K562 (cell line): ENCODE measurements around the gene ZNF831. TPM values are rescaled to one million over a fixed set of nuclear protein-coding genes. Genes with fewer than 3 reads are reported as not detected.

Source experiments
- ATAC-seq: fragments of 200-7000 bp; cut with Tn5 transposase; 3 replicates; pipeline ENCODE4 v1.9.1; 2020; ENCODE audit warnings: moderate library complexity
- BruUV-seq: library from RNA; stranded (reverse); fragments of 400-500 nt; replicated peaks from 2 replicates; lab custom pipeline; 2021; lab: Mats Ljungman, UMichigan
- CTCF ChIA-PET: fragments of 300-600 bp; formaldehyde crosslinking; extraction: SDS; loops from one replicate; lab custom pipeline; 2021; ENCODE audit warnings: low intra/inter-chr PET ratio; lab: Yijun Ruan, JAX
- POLR2A ChIA-PET: fragments of 300-600, 350-650 bp; sonication (Branson Sonifier 250); formaldehyde crosslinking; extraction: SDS; loops from one replicate; lab custom pipeline; 2021; ENCODE audit warnings: antibody characterized with exemption, inconsistent platforms; lab: Yijun Ruan, JAX
- DNase-seq, 4 experiments: peaks; one replicate each; pipeline versions ENCODE4 v3.0.0 to v3.0.0-alpha.2; 2011 to 2018; ENCODE audit warnings: low spot score in 3 of 4, mixed read lengths in 3 of 4; ENCODE audit errors: extremely low read depth in 1 of 4
- FAIRE-seq: peaks from 2 replicates; lab custom pipeline; 2011; peaks lifted over from hg19 to GRCh38; lab: Jason Lieb, UNC
- H2AFZ ChIP-seq: 2 replicates; pipeline ENCODE4 v1.6.0; 2011; ENCODE audit warnings: low read depth, low read length, control low read depth, inconsistent platforms
- H3K27ac ChIP-seq: fragments of 200-600 bp; 3 replicates; pipeline ENCODE4 v1.8.0; 2011; ENCODE audit warnings: low read depth, mild to moderate bottlenecking, control low read depth, inconsistent platforms, low read length, moderate library complexity, mixed read lengths; ENCODE audit errors: extremely low read depth
- H3K27me3 ChIP-seq, 2 experiments: fragments of 300-600 bp in 1 of 2; 2 replicates in 1 of 2; 3 replicates in 1 of 2; pipeline versions ENCODE4 v1.6.0 to v1.8.0; 2011; ENCODE audit warnings: inconsistent platforms in 2 of 2, low read length in 2 of 2, mild to moderate bottlenecking in 1 of 2, mixed read lengths in 1 of 2, moderate library complexity in 1 of 2; ENCODE audit not compliant: control insufficient read depth in 2 of 2, insufficient read depth in 2 of 2
- H3K36me3 ChIP-seq: fragments of 300-600 bp; 3 replicates; pipeline ENCODE4 v1.8.0; 2011; ENCODE audit warnings: mild to moderate bottlenecking, low read length, inconsistent platforms; ENCODE audit not compliant: control insufficient read depth, insufficient read depth
- H3K4me1 ChIP-seq, 2 experiments: fragments of 200-600 bp in 1 of 2; replicated peaks in 1 of 2; 2 replicates in 1 of 2; 3 replicates in 1 of 2; pipeline versions ENCODE4 v1.5.1 to v1.8.0; 2011; ENCODE audit warnings: inconsistent platforms in 2 of 2, low read length in 2 of 2, mild to moderate bottlenecking in 1 of 2, mixed read lengths in 1 of 2, moderate library complexity in 1 of 2; ENCODE audit not compliant: control insufficient read depth in 2 of 2, insufficient read depth in 2 of 2
- H3K4me2 ChIP-seq: 2 replicates; pipeline ENCODE4 v1.6.1; 2011; ENCODE audit warnings: low read length, control low read depth, inconsistent platforms, mixed read lengths; ENCODE audit not compliant: insufficient read depth
- H3K4me3 ChIP-seq: fragments of 200-600 bp; sonication (generic), shearing (Covaris generic); 2 replicates; pipeline ENCODE4 v1.5.1; 2016; ENCODE audit warnings: control low read depth, inconsistent platforms
- H3K79me2 ChIP-seq: fragments of 200-600 bp; 3 replicates; pipeline ENCODE4 v1.8.0; 2011; ENCODE audit warnings: low read length, inconsistent platforms; ENCODE audit not compliant: control insufficient read depth, insufficient read depth
- H3K9ac ChIP-seq, 2 experiments: 2 replicates each; pipeline versions ENCODE4 v1.6.0 to v1.6.1; 2011; ENCODE audit warnings: low read depth in 2 of 2, low read length in 2 of 2, control low read depth in 1 of 2, inconsistent platforms in 1 of 2, mild to moderate bottlenecking in 1 of 2, mixed read lengths in 1 of 2; ENCODE audit not compliant: insufficient read depth in 1 of 2
- H3K9me1 ChIP-seq: one replicate; pipeline ENCODE4 v1.6.0; 2011; ENCODE audit warnings: inconsistent platforms, mild to moderate bottlenecking, low read length, moderate library complexity; ENCODE audit not compliant: control insufficient read depth, insufficient read depth
- H3K9me3 ChIP-seq: replicated peaks from 2 replicates; pipeline ENCODE4 v1.5.1; 2011; ENCODE audit warnings: low read depth, low read length, inconsistent platforms; ENCODE audit not compliant: control insufficient read depth, insufficient read depth
- H4K20me1 ChIP-seq: replicated peaks from 2 replicates; pipeline ENCODE4 v1.6.1; 2011; ENCODE audit warnings: low read length, inconsistent platforms, mixed read lengths; ENCODE audit not compliant: control insufficient read depth, insufficient read depth
- ATF1 ChIP-seq, 2 experiments: fragments of 450-650 bp in 1 of 2; IDR thresholded peaks; 2 replicates each; pipeline ENCODE4 v1.6.1; 2016; ENCODE audit warnings: missing compliant biosample characterization in 1 of 2, missing genetic modification characterization in 1 of 2
- ERF ChIP-seq: fragments of 450-650 bp; formaldehyde crosslinking; IDR thresholded peaks from 2 replicates; pipeline ENCODE4 v1.4.0; 2020; ENCODE audit warnings: mild to moderate bottlenecking, mixed read lengths
- HDGF ChIP-seq: fragments of 450-650 bp; IDR thresholded peaks from 2 replicates; pipeline ENCODE4 v1.6.1; 2016
- NCOA4 ChIP-seq: fragments of 450-650 bp; IDR thresholded peaks from 2 replicates; pipeline ENCODE4 v1.6.1; 2018; ENCODE audit warnings: mild to moderate bottlenecking; ENCODE audit not compliant: partially characterized antibody
- NEUROD1 ChIP-seq: fragments of 150-350 bp; IDR thresholded peaks from 2 replicates; pipeline ENCODE4 v1.6.1; 2014; ENCODE audit warnings: borderline replicate concordance, low read length, low read depth; ENCODE audit not compliant: partially characterized antibody
- POLR2AphosphoS5 ChIP-seq: IDR thresholded peaks from 2 replicates; pipeline ENCODE4 v1.6.1; 2011; ENCODE audit warnings: mild to moderate bottlenecking, low read depth, low read length, moderate library complexity; ENCODE audit not compliant: control insufficient read depth, insufficient read depth
- RBFOX2 ChIP-seq: fragments of 200-400 bp; formaldehyde crosslinking; IDR thresholded peaks from 2 replicates; pipeline ENCODE4 v1.6.1; 2017; ENCODE audit warnings: low read depth, mild to moderate bottlenecking, low read length, moderate library complexity
- RNF2 ChIP-seq: sonication (generic); IDR thresholded peaks from 2 replicates; pipeline ENCODE4 v1.6.1; 2016
- SMAD2 ChIP-seq: fragments of 150-350 bp; IDR thresholded peaks from 2 replicates; pipeline ENCODE4 v1.6.1; 2014; ENCODE audit warnings: low read depth, mild to moderate bottlenecking, low read length
- SPI1 ChIP-seq: IDR thresholded peaks from 2 replicates; pipeline ENCODE4 v1.6.1; 2011; ENCODE audit warnings: low read depth, low read length, control low read depth, borderline replicate concordance
- SUPT5H ChIP-seq: fragments of 450-650 bp; IDR thresholded peaks from 2 replicates; pipeline ENCODE4 v1.6.1; 2016
- THRA ChIP-seq: fragments of 450-650 bp; IDR thresholded peaks from 2 replicates; pipeline ENCODE4 v1.6.1; 2017; ENCODE audit warnings: mild to moderate bottlenecking, moderate library complexity
- ZNF133 ChIP-seq: fragments of 250-450 bp; sonication (Bioruptor Pico); IDR thresholded peaks from 2 replicates; pipeline ENCODE4 v1.4.0; 2020; ENCODE audit warnings: mild to moderate bottlenecking
- ZNF232 ChIP-seq: sonication (generic); formaldehyde crosslinking; IDR thresholded peaks from 2 replicates; pipeline ENCODE4 v1.8.0; 2022; ENCODE audit warnings: mild to moderate bottlenecking, missing genetic modification reagents
- ZNF408 ChIP-seq: fragments of 250-450 bp; sonication (Bioruptor Pico); IDR thresholded peaks from 2 replicates; pipeline ENCODE4 v1.4.0; 2020; ENCODE audit warnings: low read depth, mild to moderate bottlenecking, moderate library complexity
- ZNF75A ChIP-seq: fragments of 450-650 bp; formaldehyde crosslinking; IDR thresholded peaks from 2 replicates; pipeline ENCODE4 v1.4.0; 2020; ENCODE audit warnings: mild to moderate bottlenecking
- ZNF764 ChIP-seq: fragments of 250-450 bp; sonication (Bioruptor Pico); IDR thresholded peaks from 2 replicates; pipeline ENCODE4 v1.4.0; 2020; ENCODE audit warnings: low read depth, mild to moderate bottlenecking, moderate library complexity
- ZNF830 ChIP-seq: fragments of 250-450 bp; sonication (Bioruptor Pico); IDR thresholded peaks from 2 replicates; pipeline ENCODE4 v1.5.0; 2021; ENCODE audit warnings: mild to moderate bottlenecking
- WGBS: fragments of 100-300 bp; shearing (Covaris generic); methylation state at CpG from one replicate; pipeline ENCODE4 v1.1.6; 2016; ENCODE audit warnings: low coverage, mixed read lengths; ENCODE audit not compliant: insufficient coverage; ENCODE audit errors: missing lambda C conversion rate; 5-methylcytosine and 5-hydroxymethylcytosine counted together
- in situ Hi-C: fragments of 300-500 bp; cut with MboI; formaldehyde crosslinking; loops from 4 replicates; pipeline ENCODE4 v1.15.0; 2018; ENCODE audit warnings: inconsistent platforms, mixed read lengths
- intact Hi-C: fragments of 100-400 bp; cut with micrococcal nuclease; formaldehyde crosslinking; loops from 2 replicates; pipeline ENCODE4 v1.14.2; 2022
- polyA plus RNA-seq, 8 experiments: library from polyadenylated mRNA; depleted of rRNA in 4 of 8; stranded (reverse) in 5 of 8; unstranded in 3 of 8; fragments of >200 nt; fragmentation: Nextera tagmentation in 2 of 8; fragmentation: Illumina TruSeq in 1 of 8; extraction: Ambion mirVana in 2 of 8; extraction: Trizol in 1 of 8; gene quantifications; 2 replicates each; pipeline versions ENCODE4 v1.2.1 to v1.2.3, GENCODE V29; 2011 to 2014; ENCODE audit warnings: inconsistent platforms in 1 of 8, missing spikeins in 1 of 8
- total RNA-seq, 7 experiments: library from RNA; depleted of rRNA in 6 of 7; stranded (reverse); fragments of >200 nt in 6 of 7; fragmentation: Illumina TruSeq in 2 of 7; extraction: Trizol in 2 of 7; gene quantifications; 2 replicates each; pipeline versions ENCODE4 v1.2.1 to v1.2.3, GENCODE V29; 2011 to 2021; ENCODE audit warnings: low replicate concordance in 1 of 7
- TF ChIP-seq, protein P1 (sequence below): fragments of 250-450 bp; sonication (Bioruptor Pico); IDR thresholded peaks from 2 replicates; pipeline ENCODE4 v1.5.0; 2021
- TF ChIP-seq, protein P2 (sequence below): sonication (generic); formaldehyde crosslinking; IDR thresholded peaks from 2 replicates; pipeline ENCODE4 v1.8.0; 2022; ENCODE audit warnings: missing genetic modification reagents, mild to moderate bottlenecking, borderline replicate concordance

Gene ZNF831
- total and polyA plus RNA-seq, 9 of the 15 experiments (the other 6 are each of a cell fraction or from before 2014, with no cell fraction given): not detected

- DNase-seq (no peak), ATAC-seq (no peak)
- Histone ChIP-seq H3K9me3 (no peaks in the 10 kb centered on the region), H3K4me3 (no peak overlapping the region), H3K9me1 (no peaks in the 10 kb centered on the region), H3K27ac (no peak overlapping the region), H3K27me3 (peaks cover 2 to 12% of the 10 kb centered on the region in 2 experiments), H3K36me3 (no peaks in the 10 kb centered on the region)
- TF ChIP-seq ZNF830 (no peak), THRA (no peak), NEUROD1 (no peak), RNF2 (no peak), ZNF232 (CRISPR knock-in tag) (no peak), RBFOX2 (no peak), ZNF764 (CRISPR knock-in tag) (no peak), ZNF75A (no peak), HDGF (no peak), SPI1 (no peak), NCOA4 (no peak), ZNF133 (CRISPR knock-in tag) (no peak), ZNF408 (CRISPR knock-in tag) (no peak), SMAD2 (no peak), ERF (no peak), POLR2AphosphoS5 (no peak), ATF1 (CRISPR knock-in tag; IDR thresholded peaks at IDR 0.05) (no peak), ATF1 (tag; IDR thresholded peaks at IDR 0.05) (no peak), SUPT5H (no peak)
- TF ChIP-seq, protein P1, sequence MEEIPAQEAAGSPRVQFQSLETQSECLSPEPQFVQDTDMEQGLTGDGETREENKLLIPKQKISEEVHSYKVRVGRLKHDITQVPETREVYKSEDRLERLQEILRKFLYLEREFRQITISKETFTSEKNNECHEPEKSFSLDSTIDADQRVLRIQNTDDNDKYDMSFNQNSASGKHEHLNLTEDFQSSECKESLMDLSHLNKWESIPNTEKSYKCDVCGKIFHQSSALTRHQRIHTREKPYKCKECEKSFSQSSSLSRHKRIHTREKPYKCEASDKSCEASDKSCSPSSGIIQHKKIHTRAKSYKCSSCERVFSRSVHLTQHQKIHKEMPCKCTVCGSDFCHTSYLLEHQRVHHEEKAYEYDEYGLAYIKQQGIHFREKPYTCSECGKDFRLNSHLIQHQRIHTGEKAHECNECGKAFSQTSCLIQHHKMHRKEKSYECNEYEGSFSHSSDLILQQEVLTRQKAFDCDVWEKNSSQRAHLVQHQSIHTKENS (CRISPR knock-in tag): no peak
- TF ChIP-seq, protein P2, sequence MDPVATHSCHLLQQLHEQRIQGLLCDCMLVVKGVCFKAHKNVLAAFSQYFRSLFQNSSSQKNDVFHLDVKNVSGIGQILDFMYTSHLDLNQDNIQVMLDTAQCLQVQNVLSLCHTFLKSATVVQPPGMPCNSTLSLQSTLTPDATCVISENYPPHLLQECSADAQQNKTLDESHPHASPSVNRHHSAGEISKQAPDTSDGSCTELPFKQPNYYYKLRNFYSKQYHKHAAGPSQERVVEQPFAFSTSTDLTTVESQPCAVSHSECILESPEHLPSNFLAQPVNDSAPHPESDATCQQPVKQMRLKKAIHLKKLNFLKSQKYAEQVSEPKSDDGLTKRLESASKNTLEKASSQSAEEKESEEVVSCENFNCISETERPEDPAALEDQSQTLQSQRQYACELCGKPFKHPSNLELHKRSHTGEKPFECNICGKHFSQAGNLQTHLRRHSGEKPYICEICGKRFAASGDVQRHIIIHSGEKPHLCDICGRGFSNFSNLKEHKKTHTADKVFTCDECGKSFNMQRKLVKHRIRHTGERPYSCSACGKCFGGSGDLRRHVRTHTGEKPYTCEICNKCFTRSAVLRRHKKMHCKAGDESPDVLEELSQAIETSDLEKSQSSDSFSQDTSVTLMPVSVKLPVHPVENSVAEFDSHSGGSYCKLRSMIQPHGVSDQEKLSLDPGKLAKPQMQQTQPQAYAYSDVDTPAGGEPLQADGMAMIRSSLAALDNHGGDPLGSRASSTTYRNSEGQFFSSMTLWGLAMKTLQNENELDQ: no peak
- TF ChIP-seq, all 486 proteins: peak for 0
- H2AFZ ChIP-seq: no peak overlapping the region
- no peak overlapping the region for H3K9ac ChIP-seq
- intact Hi-C loops (no loop called here), in situ Hi-C loops (no loop called here)
- FAIRE-seq: no peak
- no peaks in the 10 kb centered on the region for H4K20me1 ChIP-seq
- no peaks in the 10 kb centered on the region for H3K4me1 ChIP-seq
- ChIA-PET CTCF (no interaction called here), POLR2A (interaction anchor here (0.9 kb wide), 1 partner anchor 988 kb away, joined by 3 read pairs; no protein-coding TSS in a partner anchor)
- no peaks in the 10 kb centered on the region for H3K79me2 ChIP-seq
- no peak overlapping the region for H3K4me2 ChIP-seq
- no TSS peak for BruUV-seq
- WGBS: 0% methylated on average over 5 of the region's 5 CpGs
These were observed 91.6 kb downstream of the ZNF831 start for GRCh38 chr20:59255256-59255655.
